Gastrocnemius medialis (tissue), 4 donors: ENCODE measurements around the gene FOXP2. TPM values are rescaled to one million over a fixed set of nuclear protein-coding genes. Genes with fewer than 3 reads are reported as not detected.

Experiments used
- ATAC-seq, 2 donors: fragments of 150-250 bp; one replicate each; pipeline ENCODE4 v1.9.1; 2016
- DNase-seq, 2 donors: peaks; one replicate each; pipeline ENCODE4 v3.0.0-alpha.2; 2019
- H3K27ac ChIP-seq, 4 donors: fragments of 200-600 bp; sonication (generic); 1 replicate in 1 of 4; 2 replicates in 3 of 4; pipeline ENCODE4 v1.5.1; 2016 to 2018; ENCODE audit warnings: mild to moderate bottlenecking in 2 of 4, moderate library complexity in 1 of 4
- H3K27me3 ChIP-seq, 3 donors: fragments of 200-600 bp; sonication (generic) in 2 of 3; 1 replicate in 1 of 3; 2 replicates in 2 of 3; pipeline versions ENCODE4 v1.5.1 to v1.6.0; 2016 to 2019; ENCODE audit warnings: mild to moderate bottlenecking in 1 of 3, moderate library complexity in 1 of 3
- H3K36me3 ChIP-seq, 2 donors: fragments of 200-600 bp; sonication (generic) in 1 of 2; one replicate each; pipeline ENCODE4 v1.5.1; 2017 to 2018
- H3K4me1 ChIP-seq, 2 donors: fragments of 200-600 bp; sonication (generic) in 1 of 2; one replicate each; pipeline ENCODE4 v1.5.1; 2016 to 2017; ENCODE audit warnings: mild to moderate bottlenecking in 2 of 2
- H3K4me3 ChIP-seq, 4 donors: fragments of 200-600 bp; sonication (generic) in 3 of 4; 1 replicate in 1 of 4; 2 replicates in 3 of 4; pipeline ENCODE4 v1.5.1; 2016 to 2019; ENCODE audit warnings: mild to moderate bottlenecking in 2 of 4
- H3K9me3 ChIP-seq, 3 donors: fragments of 200-600 bp; sonication (generic) in 2 of 3; 1 replicate in 1 of 3; 2 replicates in 2 of 3; pipeline ENCODE4 v1.5.1; 2016 to 2019
- CTCF ChIP-seq, 5 experiments: fragments of 450-650 bp in 3 of 5; fragments of 200-600 bp in 2 of 5; sonication (generic) in 2 of 5; IDR thresholded peaks in 4 of 5; conservative IDR thresholded peaks in 1 of 5; 1 replicate in 4 of 5; 2 replicates in 1 of 5; pipeline ENCODE4 v1.5.1; 2016 to 2019; ENCODE audit warnings: antibody characterized with exemption in 5 of 5, mild to moderate bottlenecking in 3 of 5, moderate library complexity in 3 of 5
- POLR2A ChIP-seq, 2 donors: fragments of 450-650 bp; IDR thresholded peaks; one replicate each; pipeline ENCODE4 v1.6.1; 2017; ENCODE audit warnings: antibody characterized with exemption in 2 of 2, mild to moderate bottlenecking in 2 of 2, moderate library complexity in 2 of 2
- in situ Hi-C, 4 donors: fragments of 200-750 bp; cut with MboI; loops; one replicate each; pipeline versions ENCODE4 v1.15.0 to v1.8.0; 2017; ENCODE audit warnings: low sequenced_read_pairs in 4 of 4
- intact Hi-C: fragments of 100-400 bp; cut with DNase I; formaldehyde crosslinking; loops from one replicate; pipeline ENCODE4 v1.15.1; 2023; ENCODE audit warnings: low total_unique reads
- total RNA-seq, 4 donors: library from RNA; depleted of rRNA; stranded (reverse); fragments of >200 nt; gene quantifications; one replicate each; pipeline versions ENCODE4 v1.1.0 to v1.2.3, GENCODE V29; 2016

Gene FOXP2
- total RNA-seq, 4 donors from 2014 or later, result 4.9 to 16.9 (median 7.5) TPM

DNA sequence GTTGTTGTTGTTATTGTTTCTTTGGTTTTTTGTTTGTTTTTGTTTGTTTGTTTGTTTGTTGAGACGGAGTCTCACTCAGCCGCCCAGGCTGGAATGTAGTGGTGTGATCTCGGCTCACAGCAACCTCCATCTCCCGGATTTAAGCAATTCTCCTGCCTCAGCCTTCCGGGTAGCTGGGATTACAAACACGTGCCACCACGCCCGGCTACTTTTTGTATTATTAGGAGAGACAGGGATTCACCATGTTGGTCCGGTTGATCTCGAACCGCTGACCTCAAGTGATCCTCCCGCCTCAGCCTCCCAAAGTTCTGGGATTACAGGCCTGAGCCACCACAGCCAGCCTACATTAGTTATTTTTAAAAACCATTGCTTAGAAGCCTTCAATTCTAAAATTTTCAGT, 45.0 kb downstream of the FOXP2 start:
- H3K9me3 ChIP-seq, result no peaks in the 10 kb centered on the region
- ATAC-seq (no peak), DNase-seq (no peak)
- no peaks in the 10 kb centered on the region for H3K27me3 ChIP-seq
- no peak overlapping the region for H3K27ac ChIP-seq
- in situ Hi-C loops (no loop called here), intact Hi-C loops (no loop called here)
- no peaks in the 10 kb centered on the region for H3K4me1 ChIP-seq
- no peaks in the 10 kb centered on the region for H3K36me3 ChIP-seq
- TF ChIP-seq POLR2A (IDR thresholded peaks at IDR 0.05) (no peak), CTCF (IDR thresholded peaks at IDR 0.05 in 4 of 5, conservative IDR thresholded peaks at IDR 0.05 in 1 of 5) (no peak)
- H3K4me3 ChIP-seq, result no peak overlapping the region

GRCh38 chr7:114460021-114460420, 45.4 kb downstream of the FOXP2 start:
- in situ Hi-C loops, result no loop called here
- DNase-seq, result no peak

GRCh38 chr7:114466917-114467316, 52.3 kb downstream of the FOXP2 start:
- H3K4me1 ChIP-seq, result peaks cover 8 to 20% of the 10 kb centered on the region in 2 donors
- intact Hi-C loops, result no loop called here

More at GRCh38 chr7:114460021-114460420, 45.4 kb downstream of the FOXP2 start:
- intact Hi-C loops, result no loop called here
- Histone ChIP-seq H3K27me3 (no peaks in the 10 kb centered on the region), H3K36me3 (no peaks in the 10 kb centered on the region), H3K9me3 (no peaks in the 10 kb centered on the region), H3K27ac (no peak overlapping the region), H3K4me1 (no peaks in the 10 kb centered on the region), H3K4me3 (no peak overlapping the region)
- TF ChIP-seq CTCF (IDR thresholded peaks at IDR 0.05 in 4 of 5, conservative IDR thresholded peaks at IDR 0.05 in 1 of 5) (no peak), POLR2A (IDR thresholded peaks at IDR 0.05) (no peak)
- ATAC-seq, result no peak

GRCh38 chr7:114468844-114469243, 54.2 kb downstream of the FOXP2 start:
- peaks cover 17 to 27% of the 10 kb centered on the region in 2 donors for H3K4me1 ChIP-seq
- no peak for DNase-seq
- H3K4me3 ChIP-seq, result no peak overlapping the region
- H3K36me3 ChIP-seq, result no peaks in the 10 kb centered on the region
- in situ Hi-C loops, result no loop called here
- no peak for TF ChIP-seq POLR2A (IDR thresholded peaks at IDR 0.05)
- TF ChIP-seq CTCF (IDR thresholded peaks at IDR 0.05 in 4 of 5, conservative IDR thresholded peaks at IDR 0.05 in 1 of 5), result no peak
- no peaks in the 10 kb centered on the region for H3K9me3 ChIP-seq
- no peak for ATAC-seq
- intact Hi-C loops, result no loop called here
- no peak overlapping the region for H3K27ac ChIP-seq
- H3K27me3 ChIP-seq, result no peaks in the 10 kb centered on the region

More at GRCh38 chr7:114466917-114467316, 52.3 kb downstream of the FOXP2 start:
- no peak overlapping the region for H3K4me3 ChIP-seq
- in situ Hi-C loops, result no loop called here
- ATAC-seq, result peak; percentile 39 to 63
- no peak overlapping the region for H3K27ac ChIP-seq
- H3K9me3 ChIP-seq, result no peaks in the 10 kb centered on the region
- TF ChIP-seq POLR2A (IDR thresholded peaks at IDR 0.05) (no peak), CTCF (IDR thresholded peaks at IDR 0.05 in 4 of 5, conservative IDR thresholded peaks at IDR 0.05 in 1 of 5) (no peak)
- DNase-seq, result no peak
- no peaks in the 10 kb centered on the region for H3K27me3 ChIP-seq
- no peaks in the 10 kb centered on the region for H3K36me3 ChIP-seq

GRCh38 chr7:114472896-114473512, 58.4 kb downstream of the FOXP2 start:
- H3K27me3 ChIP-seq, result no peaks in the 10 kb centered on the region
- DNase-seq, result no peak
- in situ Hi-C loops (no loop called here), intact Hi-C loops (no loop called here)
- H3K4me3 ChIP-seq, result no peak overlapping the region
- peaks cover 27 to 29% of the 10 kb centered on the region in 2 donors for H3K4me1 ChIP-seq
- TF ChIP-seq CTCF (IDR thresholded peaks at IDR 0.05 in 4 of 5, conservative IDR thresholded peaks at IDR 0.05 in 1 of 5) (no peak), POLR2A (IDR thresholded peaks at IDR 0.05) (no peak)
- no peaks in the 10 kb centered on the region for H3K36me3 ChIP-seq
- peak overlapping the region; percentile 44 to 58 (median 55) for H3K27ac ChIP-seq
- peak in 1 of 2 donors; percentile 85 for ATAC-seq
- no peaks in the 10 kb centered on the region for H3K9me3 ChIP-seq
